GM19099 (cell line): Measurements from ENCODE around the gene SLC25A29.

Experiments
- POLR2A ChIP-seq: IDR thresholded peaks from 3 replicates; pipeline ENCODE4 v1.6.1; 2011; ENCODE audit warnings: low read depth; ENCODE audit not compliant: insufficient read length; ENCODE audit errors: extremely low read depth

Gene SLC25A29

DNA sequence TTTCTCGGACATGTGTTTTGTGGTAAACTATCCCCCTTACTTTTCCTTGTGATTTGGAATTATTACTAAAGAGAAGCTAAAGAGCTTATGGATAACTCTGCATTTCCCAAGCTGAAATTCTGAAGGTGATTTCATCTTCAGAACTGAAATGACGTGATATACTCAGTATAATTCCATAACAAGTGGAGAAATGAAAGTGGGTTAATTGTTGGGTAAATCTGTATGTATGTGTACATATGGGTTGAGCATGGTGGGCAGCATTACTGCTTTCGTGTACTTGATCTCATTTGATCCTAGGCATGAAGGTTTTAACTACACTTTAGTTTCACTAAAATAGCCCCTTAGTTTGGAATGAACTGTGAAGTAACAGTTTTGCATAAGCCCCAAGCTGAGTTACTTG lies 63.2 kb downstream of the SLC25A29 start:
- TF ChIP-seq POLR2A: no peak

- no peak for TF ChIP-seq POLR2A
Measured at GRCh38 chr14:100241279-100241678, 65.0 kb downstream of the SLC25A29 start.
